GM04503 (cell line): ENCODE results near the gene SEMA6A.

Source experiments
- DNase-seq: peaks from one replicate; pipeline ENCODE4 v3.0.0-alpha.2; 2012; ENCODE audit warnings: low read depth

The SEMA6A gene

GRCh38 chr5:116406306-116407041 lies 168.1 kb downstream of the SEMA6A start:
- no peak for DNase-seq

DNA sequence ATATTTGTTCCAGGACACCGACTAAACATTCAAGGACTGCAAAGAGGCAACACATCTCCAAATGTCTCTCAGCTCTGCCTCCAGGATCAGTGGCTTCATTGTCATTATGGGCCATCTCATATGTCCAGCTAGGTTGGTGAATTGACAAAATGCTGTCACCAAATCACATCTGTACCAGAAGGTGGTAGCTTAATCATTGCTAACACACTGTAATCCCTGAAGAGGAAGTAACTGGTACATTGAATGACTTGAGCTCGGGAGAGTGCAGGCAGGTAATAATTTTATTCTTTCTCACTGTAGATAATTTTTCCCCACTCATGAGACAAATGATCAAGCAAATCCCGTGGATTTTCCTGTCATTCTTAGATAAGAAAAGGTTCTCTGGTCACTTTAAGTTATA lies 169.8 kb downstream of the SEMA6A start:
- no peak for DNase-seq

- DNase-seq = no peak
These were observed 170.6 kb downstream of the SEMA6A start for GRCh38 chr5:116404016-116404415.

- no peak for DNase-seq
These were observed 172.4 kb downstream of the SEMA6A start for GRCh38 chr5:116402235-116402634.

DNA sequence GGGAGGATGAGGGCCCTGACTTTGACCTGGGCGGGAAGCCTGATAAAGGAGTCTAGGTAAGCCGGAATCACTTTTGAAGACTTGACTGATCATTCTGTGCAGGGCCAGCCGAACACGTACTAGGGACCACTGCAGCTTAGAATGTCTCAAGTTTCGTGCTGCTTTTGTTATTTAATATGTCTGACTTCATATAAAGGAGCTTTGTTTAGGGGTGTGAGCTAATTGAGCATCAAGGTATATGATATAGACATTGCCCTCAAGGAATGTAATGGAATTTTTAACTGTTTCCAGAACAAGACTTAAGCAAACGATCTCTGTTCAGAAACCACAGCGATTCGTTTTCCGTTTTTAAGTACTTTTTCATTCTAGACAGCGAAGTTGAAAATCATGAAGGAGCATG lies 173.0 kb downstream of the SEMA6A start:
- no peak for DNase-seq

- DNase-seq = no peak
These were observed 178.0 kb downstream of the SEMA6A start for GRCh38 chr5:116396476-116397099.

DNA sequence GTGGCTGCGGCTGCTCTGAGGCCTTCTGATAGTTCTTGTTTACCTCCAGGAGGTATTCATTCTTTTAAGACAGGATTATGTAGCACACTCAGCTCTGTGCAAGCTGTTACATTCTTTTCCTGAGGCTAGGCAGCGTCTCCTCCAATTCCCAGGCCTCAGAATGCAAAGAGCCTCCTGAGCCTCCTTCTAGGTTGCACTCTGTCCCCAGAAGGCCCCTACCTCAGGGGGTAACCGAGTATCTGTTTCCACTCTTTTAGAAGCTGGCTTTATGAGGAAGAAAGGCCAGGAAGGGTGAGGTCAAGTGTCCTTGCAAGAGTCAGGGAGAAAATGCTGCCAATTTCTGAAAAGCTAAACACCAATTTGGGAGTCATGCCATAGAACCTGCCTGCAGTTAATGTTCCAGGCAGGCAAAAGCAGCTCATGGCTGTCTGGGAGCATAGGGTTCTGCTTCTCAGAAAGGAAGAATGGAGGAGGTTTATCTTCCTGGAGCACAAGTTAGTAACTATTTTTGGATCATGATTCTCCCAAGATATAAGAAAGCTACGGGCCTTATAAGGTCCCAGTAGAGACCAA lies 178.9 kb downstream of the SEMA6A start:
- no peak for DNase-seq

GRCh38 chr5:116395226-116395625 lies 179.4 kb downstream of the SEMA6A start:
- no peak for DNase-seq

DNA sequence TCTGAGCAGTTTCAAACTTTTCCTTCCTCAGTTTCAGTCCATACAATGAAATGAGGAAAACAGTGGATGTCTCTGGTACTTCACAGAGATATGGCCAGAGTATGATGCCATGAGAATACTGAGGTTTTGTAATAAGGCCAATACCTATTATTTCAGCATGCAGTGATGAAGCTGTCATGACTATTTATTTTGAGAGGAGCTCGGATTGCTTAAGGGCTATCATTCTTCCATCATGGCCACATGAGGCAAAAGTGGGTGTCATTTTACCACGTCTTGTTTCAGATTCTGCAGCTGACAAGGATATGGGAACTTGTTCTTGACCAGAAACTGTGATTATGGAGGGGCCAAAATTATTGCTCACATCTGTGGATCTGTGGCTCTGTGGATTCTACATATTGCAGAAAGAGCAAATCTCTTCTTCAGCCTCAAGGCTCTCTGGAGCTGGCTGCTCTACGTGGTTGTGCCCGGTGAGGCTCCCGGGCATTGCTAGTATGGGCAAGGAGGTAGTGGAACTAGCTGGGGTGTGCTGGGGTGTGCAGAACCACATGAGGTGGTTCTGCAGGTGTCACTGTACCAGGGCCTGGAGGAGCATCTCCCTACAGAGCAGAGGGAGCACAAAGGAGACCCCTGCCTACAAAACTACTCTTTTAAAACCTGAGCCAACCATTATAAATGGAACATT lies 180.3 kb downstream of the SEMA6A start:
- DNase-seq = peak; percentile 4
